Right lobe of liver (tissue), 6 donors: ENCODE data around the gene PLSCR1. TPM values are rescaled to one million over a fixed set of nuclear protein-coding genes. Genes with fewer than 3 reads are reported as not detected.

Source experiments
- ATAC-seq, 4 donors: fragments of 200-7000 bp; cut with Tn5 transposase; one replicate each; pipeline ENCODE4 v1.9.1; 2020; ENCODE audit warnings: mild to moderate bottlenecking in 4 of 4, moderate library complexity in 4 of 4
- DNase-seq, 3 donors: peaks; one replicate each; pipeline ENCODE4 v3.0.0-alpha.2; 2020
- H3K27ac ChIP-seq, 3 donors: fragments of 200-600 bp; one replicate each; pipeline ENCODE4 v1.8.0; 2022
- H3K27me3 ChIP-seq, 2 donors: fragments of 200-600 bp; one replicate each; pipeline ENCODE4 v1.8.0; 2022
- H3K36me3 ChIP-seq, 4 donors: fragments of 200-600 bp; sonication (generic) in 1 of 4; one replicate each; pipeline versions ENCODE4 v1.5.1 to v1.8.0; 2017 to 2022; ENCODE audit warnings: control low read depth in 1 of 4
- H3K4me1 ChIP-seq, 4 donors: fragments of 200-600 bp; sonication (generic) in 1 of 4; one replicate each; pipeline versions ENCODE4 v1.5.1 to v1.8.0; 2017 to 2022; ENCODE audit warnings: control low read depth in 1 of 4
- H3K4me3 ChIP-seq, 3 donors: fragments of 200-600 bp; one replicate each; pipeline ENCODE4 v1.8.0; 2022
- H3K9me3 ChIP-seq, 4 donors: fragments of 200-600 bp; sonication (generic) in 1 of 4; one replicate each; pipeline versions ENCODE4 v1.5.1 to v1.8.0; 2017 to 2022; ENCODE audit warnings: control low read depth in 1 of 4
- CTCF ChIP-seq, 4 donors: fragments of 200-600 bp in 3 of 4; fragments of 450-650 bp in 1 of 4; IDR thresholded peaks; one replicate each; pipeline versions ENCODE4 v1.5.1 to v1.8.0; 2016 to 2022; ENCODE audit warnings: antibody characterized with exemption in 4 of 4, mild to moderate bottlenecking in 2 of 4
- POLR2A ChIP-seq: fragments of 450-650 bp; IDR thresholded peaks from one replicate; pipeline ENCODE4 v1.6.1; 2017; ENCODE audit warnings: antibody characterized with exemption, mild to moderate bottlenecking
- WGBS: methylation state at CpG from one replicate; pipeline ENCODE4 v1.1.6; 2018; ENCODE audit warnings: low coverage, low lambda C conversion rate; ENCODE audit not compliant: insufficient coverage; ENCODE audit errors: missing lambda C conversion rate; 5-methylcytosine and 5-hydroxymethylcytosine counted together
- intact Hi-C, 2 donors: fragments of 100-400 bp; cut with DNase I; formaldehyde crosslinking; loops; one replicate each; pipeline versions ENCODE4 v1.11.2 to v1.14.1; 2022
- total RNA-seq, 6 experiments: library from RNA; depleted of rRNA in 2 of 6; stranded (reverse); fragments of >200 nt in 2 of 6; fragmentation: NEBNext Ultra II Directional in 3 of 6; extraction: Animal tissue kit (Norgen Biotek cat#: 25700) in 3 of 6; gene quantifications; one replicate each; pipeline versions ENCODE4 v1.1.0 to v1.2.4, GENCODE V29; 2016 to 2023
- donor health status: DM: no; HTN: yes; CAD: no.
- donor health status: DM: no; HTN: no; CAD: no.
- donor health status: DM: no; HTN: no; CAD: no.
- donor health status: DM: no; HTN: yes; CAD: no.
- donor health status: DM: no; HTN: yes; CAD: no.

PLSCR1 gene
- total RNA-seq, 6 experiments from 2014 or later: 15.1 to 83.8 (median 44.9) TPM

DNA sequence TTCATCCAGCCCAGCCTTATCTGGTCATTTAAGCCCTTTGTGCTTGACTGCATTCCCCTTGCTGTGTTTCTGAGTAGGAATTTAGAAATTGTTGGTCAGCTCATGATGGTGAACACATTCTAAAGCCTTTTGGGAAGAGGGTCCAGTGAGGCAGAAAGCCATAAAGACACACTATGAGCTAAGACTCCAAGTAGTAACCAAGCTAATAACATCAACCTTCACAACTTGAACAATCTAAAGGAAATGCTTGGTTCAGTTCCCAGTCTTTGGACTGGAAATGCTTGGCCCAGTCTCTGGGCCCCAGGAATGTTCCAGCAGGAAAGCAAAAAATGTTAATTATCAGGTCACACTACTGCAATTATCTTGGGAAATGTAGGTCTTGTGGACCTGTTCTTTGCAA, 7.7 kb downstream of the PLSCR1 start:
- H3K27me3 ChIP-seq: no peaks in the 10 kb centered on the region
- no peak overlapping the region for H3K4me3 ChIP-seq
- intact Hi-C loops: no loop called here
- H3K4me1 ChIP-seq: peaks cover 0 to 30% (median 5%) of the 10 kb centered on the region in 4 donors
- H3K9me3 ChIP-seq: no peaks in the 10 kb centered on the region
- H3K36me3 ChIP-seq: peaks cover 2 to 12% (median 8%) of the 10 kb centered on the region in 4 donors
- TF ChIP-seq POLR2A (no peak), CTCF (IDR thresholded peaks at IDR 0.05) (no peak)
- DNase-seq: no peak
- H3K27ac ChIP-seq: no peak overlapping the region
- peak in 3 of 4 donors; percentile 8 to 15 (median 8) for ATAC-seq

DNA sequence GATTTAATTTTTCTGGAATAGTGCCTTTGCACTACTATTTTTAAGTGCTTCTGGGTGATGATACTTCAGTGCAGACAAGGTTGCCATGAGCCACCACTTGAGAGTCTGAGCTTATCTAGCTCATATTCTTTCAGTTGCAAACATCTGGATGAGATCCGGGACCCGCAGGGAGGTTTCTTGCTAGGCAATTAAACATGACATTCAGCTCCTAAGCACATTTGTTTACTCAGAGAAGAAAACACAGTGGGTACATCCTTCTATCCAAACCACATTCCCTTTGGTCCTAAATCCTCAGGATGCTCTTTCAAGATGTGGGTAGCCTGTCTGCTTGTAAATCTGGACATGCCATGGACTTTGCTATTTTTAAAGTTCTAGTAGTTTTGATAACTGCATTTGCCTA, 12.0 kb downstream of the PLSCR1 start:
- Histone ChIP-seq H3K27ac (no peak overlapping the region), H3K36me3 (peaks cover 3 to 30% (median 8%) of the 10 kb centered on the region in 4 donors), H3K9me3 (no peaks in the 10 kb centered on the region), H3K27me3 (no peaks in the 10 kb centered on the region), H3K4me1 (peaks cover 0 to 8% (median 2%) of the 10 kb centered on the region in 4 donors), H3K4me3 (no peak overlapping the region)
- WGBS: 69% methylated on average over 2 of the region's 2 CpGs
- no peak for TF ChIP-seq CTCF (IDR thresholded peaks at IDR 0.05)
- TF ChIP-seq POLR2A: no peak
- intact Hi-C loops: no loop called here
- DNase-seq (no peak), ATAC-seq (no peak)

- Histone ChIP-seq H3K27me3 (no peaks in the 10 kb centered on the region), H3K9me3 (no peaks in the 10 kb centered on the region), H3K4me1 (peaks cover 0 to 8% (median 2%) of the 10 kb centered on the region in 4 donors), H3K36me3 (peaks cover 4 to 36% (median 9%) of the 10 kb centered on the region in 4 donors), H3K4me3 (no peak overlapping the region), H3K27ac (no peak overlapping the region)
- ATAC-seq: no peak
- intact Hi-C loops: no loop called here
- WGBS: 65% methylated on average over 2 of the region's 2 CpGs
- DNase-seq: no peak
- TF ChIP-seq CTCF (IDR thresholded peaks at IDR 0.05): no peak
- TF ChIP-seq POLR2A: no peak
These were observed 13.8 kb downstream of the PLSCR1 start for GRCh38 chr3:146530609-146531008.

DNA sequence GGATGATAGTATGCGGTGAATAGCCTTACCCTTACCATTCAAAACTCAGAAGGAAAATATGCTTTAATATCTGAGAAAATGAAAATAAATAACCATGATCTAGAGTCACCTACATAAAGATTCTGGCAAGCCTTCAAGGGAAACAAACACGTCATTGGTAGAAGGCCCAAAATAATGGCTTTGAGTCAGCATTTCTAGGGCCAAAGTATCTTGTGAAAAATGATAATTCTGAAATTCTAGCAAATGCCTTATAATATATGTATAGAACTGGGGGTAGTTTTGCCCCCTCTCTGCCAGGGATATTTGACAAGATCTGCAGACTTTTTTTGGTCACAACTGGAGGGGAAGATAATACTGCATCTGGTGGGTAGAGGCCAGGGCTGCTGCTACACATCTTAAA, 15.4 kb downstream of the PLSCR1 start:
- TF ChIP-seq CTCF (IDR thresholded peaks at IDR 0.05): no peak
- no peak for TF ChIP-seq POLR2A
- Histone ChIP-seq H3K27ac (no peak overlapping the region), H3K27me3 (no peaks in the 10 kb centered on the region), H3K4me1 (peaks cover 0 to 8% (median 2%) of the 10 kb centered on the region in 4 donors), H3K36me3 (peaks cover 4 to 36% (median 9%) of the 10 kb centered on the region in 4 donors), H3K9me3 (no peaks in the 10 kb centered on the region), H3K4me3 (no peak overlapping the region)
- ATAC-seq: peak in 3 of 4 donors; percentile 24 to 72 (median 67)
- no peak for DNase-seq
- intact Hi-C loops: no loop called here
- 69% methylated on average over 2 of the region's 2 CpGs for WGBS

GRCh38 chr3:146524961-146525360, 19.4 kb downstream of the PLSCR1 start:
- intact Hi-C loops: no loop called here
- Histone ChIP-seq H3K27me3 (no peaks in the 10 kb centered on the region), H3K9me3 (no peaks in the 10 kb centered on the region), H3K36me3 (peaks cover 0 to 12% (median 3%) of the 10 kb centered on the region in 4 donors), H3K4me1 (peaks cover 0 to 8% (median 2%) of the 10 kb centered on the region in 4 donors), H3K4me3 (no peak overlapping the region), H3K27ac (no peak overlapping the region)
- no peak for ATAC-seq
- DNase-seq: no peak
- WGBS: 64% methylated on average over 2 of the region's 2 CpGs
- TF ChIP-seq CTCF (IDR thresholded peaks at IDR 0.05): no peak
- TF ChIP-seq POLR2A: no peak
